ENCODE data around the gene TUBB3. TPM values are rescaled to one million over a fixed set of nuclear protein-coding genes. Genes with fewer than 3 reads are reported as not detected.

TUBB3 gene
- total RNA-seq, 1 experiment from 2014 or later, result 79.6 TPM

GRCh38 chr16:89880477-89881367 is 42.4 kb upstream of the TUBB3 start:
- Histone ChIP-seq H3K4me1 (replicated peaks; ENCODE audit: insufficient read depth) (no peaks in the 10 kb centered on the region), H3K9me3 (ENCODE audit: insufficient read depth, low read depth) (no peaks in the 10 kb centered on the region), H3K4me3 (no peak overlapping the region), H3K36me3 (ENCODE audit: low read depth) (peaks cover 46% of the 10 kb centered on the region), H3K27ac (no peak overlapping the region), H3K4me2 (no peak overlapping the region), H3K27me3 (ENCODE audit: insufficient read depth, low read depth) (no peaks in the 10 kb centered on the region), H3K9me2 (ENCODE audit: insufficient read depth) (no peaks in the 10 kb centered on the region), H2AFZ (no peak overlapping the region), H4K20me1 (ENCODE audit: insufficient read depth) (peaks cover 69% of the 10 kb centered on the region), H3K79me2 (ENCODE audit: low read depth) (peaks cover 68% of the 10 kb centered on the region), H3F3A (ENCODE audit: insufficient read depth, low read depth) (peaks cover 9% of the 10 kb centered on the region; the same call in 1 of the 2 replicates)
- ChIA-PET CTCF (interaction anchor here (0.8 kb wide), 1 partner anchor 30 kb away, joined by 3 read pairs; no protein-coding TSS in a partner anchor), POLR2A (ENCODE audit: unreplicated experiment) (no interaction called here)
- TF ChIP-seq CTCF (conservative IDR thresholded peaks at IDR 0.05) (no peak), EZH2 (IDR thresholded peaks at IDR 0.05; ENCODE audit: low read depth) (no peak)
- BruUV-seq (replicated peaks), result no TSS peak
- no peak for DNase-seq
- intact Hi-C loops (cut with micrococcal nuclease; ENCODE audit: unreplicated experiment), result no loop called here

GRCh38 chr16:89881368-89881730 is 41.8 kb upstream of the TUBB3 start:
- Histone ChIP-seq H3F3A (ENCODE audit: insufficient read depth, low read depth) (peaks cover 9% of the 10 kb centered on the region; the same call in 1 of the 2 replicates), H3K4me3 (no peak overlapping the region), H2AFZ (no peak overlapping the region), H3K36me3 (ENCODE audit: low read depth) (peaks cover 39% of the 10 kb centered on the region), H4K20me1 (ENCODE audit: insufficient read depth) (peaks cover 62% of the 10 kb centered on the region), H3K27ac (no peak overlapping the region), H3K9me3 (ENCODE audit: insufficient read depth, low read depth) (no peaks in the 10 kb centered on the region), H3K4me1 (replicated peaks; ENCODE audit: insufficient read depth) (no peaks in the 10 kb centered on the region), H3K4me2 (no peak overlapping the region), H3K27me3 (ENCODE audit: insufficient read depth, low read depth) (no peaks in the 10 kb centered on the region), H3K9me2 (ENCODE audit: insufficient read depth) (no peaks in the 10 kb centered on the region), H3K79me2 (ENCODE audit: low read depth) (peaks cover 62% of the 10 kb centered on the region)
- CTCF ChIA-PET, result interaction anchor here (0.8 kb wide), 1 partner anchor 29 kb away, joined by 3 read pairs; no protein-coding TSS in a partner anchor
- BruUV-seq (replicated peaks), result no TSS peak
- POLR2A ChIA-PET (ENCODE audit: unreplicated experiment), result interaction anchor here (0.7 kb wide), 1 partner anchor 211 kb away, joined by 9 read pairs; no protein-coding TSS in a partner anchor
- TF ChIP-seq EZH2 (IDR thresholded peaks at IDR 0.05; ENCODE audit: low read depth) (no peak), CTCF (conservative IDR thresholded peaks at IDR 0.05) (no peak)
- intact Hi-C loops (cut with micrococcal nuclease; ENCODE audit: unreplicated experiment), result no loop called here
- no peak for DNase-seq

- BruUV-seq (replicated peaks), result no TSS peak
- TF ChIP-seq CTCF (conservative IDR thresholded peaks at IDR 0.05), result no peak
- TF ChIP-seq EZH2 (IDR thresholded peaks at IDR 0.05; ENCODE audit: low read depth), result no peak
Observed at GRCh38 chr16:89883346-89884040, 39.6 kb upstream of the TUBB3 start.

More at GRCh38 chr16:89883346-89884040, 39.6 kb upstream of the TUBB3 start:
- Histone ChIP-seq H3K27ac (no peak overlapping the region), H3K27me3 (ENCODE audit: insufficient read depth, low read depth) (no peaks in the 10 kb centered on the region), H3K4me1 (replicated peaks; ENCODE audit: insufficient read depth) (no peaks in the 10 kb centered on the region), H3K36me3 (ENCODE audit: low read depth) (peaks cover 27% of the 10 kb centered on the region), H3K9me2 (ENCODE audit: insufficient read depth) (no peaks in the 10 kb centered on the region), H4K20me1 (ENCODE audit: insufficient read depth) (peaks cover 47% of the 10 kb centered on the region), H3K4me2 (no peak overlapping the region), H3K9me3 (ENCODE audit: insufficient read depth, low read depth) (no peaks in the 10 kb centered on the region), H3K79me2 (ENCODE audit: low read depth) (peaks cover 40% of the 10 kb centered on the region), H3F3A (ENCODE audit: insufficient read depth, low read depth) (no peaks in the 10 kb centered on the region), H3K4me3 (no peak overlapping the region), H2AFZ (no peak overlapping the region)
- ChIA-PET POLR2A (ENCODE audit: unreplicated experiment) (no interaction called here), CTCF (interaction anchor here (0.6 kb wide), 1 partner anchor 10 kb away, joined by 6 read pairs; the partner anchor contains the start of gene TCF25)
- no peak for DNase-seq
- intact Hi-C loops (cut with micrococcal nuclease; ENCODE audit: unreplicated experiment), result no loop called here

Data from PC-9 (cell line).